ENCODE data around the gene ACO2.

The ACO2 gene

DNA sequence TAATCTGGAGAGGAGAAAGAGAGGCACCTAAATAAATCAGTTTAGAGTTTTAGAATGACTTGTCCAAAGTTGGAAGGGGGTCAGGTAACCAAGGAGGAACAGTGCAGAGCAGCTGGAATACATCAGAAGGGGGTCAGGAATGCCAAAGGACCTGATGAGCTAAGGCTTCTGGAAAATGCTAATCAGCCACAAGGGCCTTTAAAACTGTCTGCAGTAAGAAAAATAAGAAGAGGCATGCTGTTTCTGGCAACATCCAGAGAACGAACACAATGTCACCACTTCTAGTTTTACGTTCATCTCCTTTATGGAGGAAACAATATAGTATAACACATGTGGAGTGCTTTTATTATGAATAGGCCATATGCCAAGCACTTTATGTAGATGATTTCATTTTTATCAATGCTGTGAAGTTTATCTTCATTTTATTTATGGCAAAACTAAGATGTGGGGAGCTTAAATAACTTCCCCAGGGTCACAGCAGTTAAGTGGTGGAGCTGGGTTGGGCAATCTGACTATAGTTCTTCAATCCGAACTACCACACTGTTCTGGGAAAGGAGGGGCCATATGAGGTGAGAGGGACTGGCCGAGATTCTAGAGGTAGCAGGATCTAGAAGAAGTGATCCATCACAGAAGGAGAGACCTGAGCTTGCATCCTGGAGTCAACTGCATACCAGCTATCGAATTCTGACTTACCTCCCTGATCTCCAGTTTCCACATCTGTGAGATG is 22.6 kb downstream of the ACO2 start:
- DNase-seq (ENCODE audit: low read depth), result peak; percentile 24

DNA sequence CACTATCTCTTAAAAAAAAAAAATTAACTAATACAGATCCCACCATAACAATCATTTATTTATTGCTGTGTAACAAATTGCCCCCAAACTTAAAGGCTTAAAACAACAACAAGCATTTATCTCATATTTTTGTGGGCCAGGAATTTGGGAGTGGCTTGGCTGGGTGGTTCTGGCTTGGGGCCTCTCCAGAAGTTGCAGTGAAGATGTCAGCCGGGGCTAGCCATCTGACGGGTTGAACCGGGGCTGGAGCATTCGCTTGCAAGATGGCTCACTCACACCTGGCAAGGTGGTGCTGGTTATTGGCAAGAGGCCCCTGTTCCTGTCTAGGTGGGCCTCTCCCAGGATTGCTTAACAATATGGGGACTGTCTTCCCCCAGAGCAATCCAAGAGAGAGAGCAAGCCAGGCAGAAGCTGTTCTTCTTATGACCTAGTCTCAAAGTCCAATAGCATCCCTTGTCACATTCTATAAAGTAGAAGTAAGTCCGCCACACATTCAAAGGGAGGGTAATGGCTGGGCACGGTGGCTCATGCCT is 29.5 kb downstream of the ACO2 start:
- DNase-seq (ENCODE audit: low read depth), result peak; percentile 10

GRCh38 chr22:41499624-41500280 is 30.8 kb downstream of the ACO2 start:
- no peak for DNase-seq (ENCODE audit: low read depth)

GRCh38 chr22:41500303-41500702 is 31.4 kb downstream of the ACO2 start:
- DNase-seq (ENCODE audit: low read depth), result no peak

GRCh38 chr22:41501209-41501608 is 32.3 kb downstream of the ACO2 start:
- DNase-seq (ENCODE audit: low read depth), result peak; percentile 50

GRCh38 chr22:41504397-41504796 is 35.5 kb downstream of the ACO2 start:
- peak; percentile 30 for DNase-seq (ENCODE audit: low read depth)

DNA sequence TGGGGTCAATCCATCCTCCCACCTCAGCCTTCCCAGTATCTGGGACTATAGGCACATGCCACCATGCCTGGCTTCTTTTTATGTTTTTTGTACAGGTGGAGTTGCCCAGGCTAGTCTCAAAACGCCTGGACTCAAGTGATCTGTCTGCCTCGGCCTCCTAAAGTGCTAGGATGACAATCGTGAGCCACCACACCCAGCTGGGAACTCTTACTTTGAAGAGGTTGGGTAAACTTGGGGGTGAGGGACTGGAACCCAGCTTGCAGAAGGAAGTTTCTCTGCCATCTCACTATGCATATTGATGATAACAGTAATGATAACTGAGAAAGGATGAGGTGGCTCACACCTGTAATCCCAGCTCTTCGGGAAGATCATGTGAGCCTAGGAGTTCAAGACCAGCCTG is 35.9 kb downstream of the ACO2 start:
- no peak for DNase-seq (ENCODE audit: low read depth)

- no peak for DNase-seq (ENCODE audit: low read depth)
Observed at GRCh38 chr22:41505511-41506220, 36.7 kb downstream of the ACO2 start.

DNA sequence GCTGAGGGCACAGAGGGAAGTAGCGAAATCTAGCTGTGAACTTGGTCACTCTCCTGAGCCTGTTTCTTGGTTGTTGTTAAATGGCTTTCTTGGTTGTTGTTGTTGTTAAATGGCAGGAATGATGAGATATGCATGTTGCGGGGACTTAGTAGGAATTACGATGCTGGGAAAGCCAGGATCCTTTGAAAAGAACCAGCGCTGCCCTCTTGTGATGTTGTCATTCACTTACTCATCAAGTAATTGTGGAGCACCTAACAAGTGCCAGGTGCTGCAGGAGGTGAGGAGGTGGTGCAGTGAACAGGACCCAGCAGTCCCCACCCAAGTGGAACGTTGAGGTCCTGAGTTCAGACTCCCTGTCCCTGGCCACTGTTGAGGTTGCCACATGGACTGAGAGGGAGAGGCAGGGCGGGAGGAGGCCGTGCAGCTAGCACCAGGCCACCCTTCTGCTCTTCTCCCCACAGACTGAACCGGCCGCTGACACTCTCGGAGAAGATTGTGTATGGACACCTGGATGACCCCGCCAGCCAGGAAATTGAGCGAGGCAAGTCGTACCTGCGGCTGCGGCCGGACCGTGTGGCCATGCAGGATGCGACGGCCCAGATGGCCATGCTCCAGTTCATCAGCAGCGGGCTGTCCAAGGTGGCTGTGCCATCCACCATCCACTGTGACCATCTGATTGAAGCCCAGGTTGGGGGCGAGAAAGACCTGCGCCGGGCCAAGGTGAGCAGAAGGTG is 38.6 kb downstream of the ACO2 start:
- no peak for DNase-seq (ENCODE audit: low read depth)

- DNase-seq (ENCODE audit: low read depth), result no peak
Observed at GRCh38 chr22:41508770-41509170, 39.9 kb downstream of the ACO2 start.

GRCh38 chr22:41511521-41511968 is 42.6 kb downstream of the ACO2 start:
- no peak for DNase-seq (ENCODE audit: low read depth)

GRCh38 chr22:41512421-41513194 is 43.7 kb downstream of the ACO2 start:
- DNase-seq (ENCODE audit: low read depth), result peak; percentile 85

- DNase-seq (ENCODE audit: low read depth), result no peak
Observed at GRCh38 chr22:41513391-41513790, 44.5 kb downstream of the ACO2 start.

DNA sequence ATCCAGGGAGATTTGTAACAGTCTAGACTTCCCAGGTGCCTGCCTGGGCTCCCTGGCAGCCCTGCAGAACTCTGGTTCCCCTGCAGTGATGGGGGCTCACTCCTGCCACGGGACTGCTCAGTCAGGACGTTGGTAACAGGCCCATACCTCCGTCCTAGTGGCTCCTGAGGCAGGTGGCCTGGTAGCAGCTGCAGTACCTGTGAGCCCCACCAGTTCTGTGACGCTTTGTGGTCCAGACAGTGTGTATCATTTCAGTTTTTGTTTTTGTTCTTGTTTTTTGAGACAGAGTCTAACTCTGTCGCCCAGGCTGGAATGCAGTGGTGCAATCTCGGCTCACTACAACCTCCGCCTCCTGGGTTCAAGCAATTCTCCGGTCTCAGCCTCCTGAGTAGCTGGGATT is 47.5 kb downstream of the ACO2 start:
- DNase-seq (ENCODE audit: low read depth), result no peak

- peak; percentile 68 for DNase-seq (ENCODE audit: low read depth)
Observed at GRCh38 chr22:41517172-41518047, 48.5 kb downstream of the ACO2 start.

- no peak for DNase-seq (ENCODE audit: low read depth)
Observed at GRCh38 chr22:41518048-41518347, 49.1 kb downstream of the ACO2 start.

DNA sequence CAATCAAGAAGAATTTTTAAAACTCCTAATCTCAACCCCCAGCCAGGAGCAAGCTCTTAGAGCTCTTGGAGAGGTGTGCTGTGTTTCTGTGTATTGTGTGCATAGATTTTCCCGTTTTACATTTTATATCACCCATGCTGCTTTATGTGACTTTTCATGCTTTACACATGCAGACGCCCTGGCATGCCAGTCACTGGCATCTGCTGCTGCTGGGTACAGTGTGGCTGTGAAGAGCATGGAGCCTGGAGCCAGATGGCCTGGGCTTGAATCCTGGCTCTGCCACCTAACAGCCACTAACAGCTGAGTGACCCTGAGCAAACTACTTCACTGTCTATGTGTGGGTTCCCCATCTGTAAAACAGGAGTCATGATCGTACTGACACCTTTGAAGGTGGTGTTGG is 52.2 kb downstream of the ACO2 start:
- DNase-seq (ENCODE audit: low read depth), result no peak

DNA sequence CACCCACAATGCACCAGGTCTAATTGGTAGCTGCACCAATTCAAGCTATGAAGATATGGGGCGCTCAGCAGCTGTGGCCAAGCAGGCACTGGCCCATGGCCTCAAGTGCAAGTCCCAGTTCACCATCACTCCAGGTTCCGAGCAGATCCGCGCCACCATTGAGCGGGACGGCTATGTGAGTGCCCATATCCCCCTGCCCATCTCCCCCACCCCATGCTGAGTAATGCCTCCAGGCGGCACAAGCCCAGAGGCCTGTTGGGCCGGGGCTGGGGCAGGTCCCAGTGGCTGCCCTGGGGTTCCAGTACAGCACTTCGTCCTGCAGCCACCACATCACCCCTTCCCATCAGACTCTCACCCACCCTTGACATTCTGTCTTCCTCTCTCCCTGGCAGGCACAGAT is 53.9 kb downstream of the ACO2 start:
- DNase-seq (ENCODE audit: low read depth), result no peak

- peak; percentile 80 for DNase-seq (ENCODE audit: low read depth)
Observed at GRCh38 chr22:41523464-41524221, 54.7 kb downstream of the ACO2 start.

DNA sequence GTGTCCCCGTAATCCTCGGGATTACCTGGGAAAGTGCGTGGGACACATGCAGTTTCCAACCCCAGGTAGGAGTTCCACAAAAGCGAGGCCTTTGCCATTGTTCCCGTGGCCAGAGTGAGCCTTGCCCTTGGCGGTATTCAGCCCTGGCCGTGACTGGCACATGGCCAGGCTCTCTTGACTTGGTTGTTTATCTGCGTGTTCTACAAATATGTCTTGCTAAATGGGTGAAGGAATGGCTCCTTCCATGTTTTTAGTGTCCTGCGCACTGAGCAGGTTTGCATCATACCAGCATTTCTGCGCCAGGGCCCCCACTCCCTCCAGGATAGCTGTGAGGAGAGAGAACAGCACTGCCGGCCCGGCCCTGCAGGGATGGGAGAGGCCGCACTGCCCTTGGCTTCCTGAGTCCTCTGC is 55.3 kb downstream of the ACO2 start:
- no peak for DNase-seq (ENCODE audit: low read depth)

Data from EH (cell line).